ENCODE results near the gene TAC4. TPM values are rescaled to one million over a fixed set of nuclear protein-coding genes. Genes with fewer than 3 reads are reported as not detected.

TAC4 gene
- total and polyA plus RNA-seq, 2 of the 13 experiments (the other 11 are each of a cell fraction or from before 2014, with no cell fraction given) = not detected

DNA sequence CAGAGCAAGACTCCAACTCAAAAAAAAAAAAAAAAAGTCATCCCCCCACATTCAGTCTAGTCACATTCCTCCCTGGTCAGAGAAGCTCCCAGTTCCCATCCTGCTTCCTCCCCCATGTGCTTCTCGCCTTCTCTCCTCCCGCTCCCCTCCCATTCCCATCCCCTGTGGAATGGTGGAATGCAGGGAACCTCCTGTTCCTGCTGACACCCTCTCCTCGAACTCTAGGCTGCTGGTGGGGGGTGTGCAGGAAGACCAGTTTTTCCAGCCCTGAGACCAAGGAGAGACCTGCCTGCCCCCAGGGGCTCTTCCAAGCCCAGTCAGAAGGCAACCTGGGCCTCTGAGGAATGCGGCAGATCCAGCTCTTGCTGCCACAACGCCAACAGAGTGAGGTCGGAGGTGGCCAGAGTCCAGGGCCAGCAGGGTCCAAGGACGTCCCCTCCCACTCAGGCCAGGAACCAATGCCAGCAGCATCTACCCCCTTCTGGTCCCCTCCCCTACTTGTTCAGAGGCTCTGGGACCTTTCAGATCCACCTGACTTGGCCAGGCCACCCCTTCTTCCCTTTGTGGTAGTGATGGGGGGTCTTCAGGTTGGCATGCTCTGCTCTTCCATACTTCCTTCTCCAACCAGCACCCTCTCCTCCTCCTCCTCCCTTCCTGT, 39.3 kb upstream of the TAC4 start (continued):
- TF ChIP-seq, protein P1, sequence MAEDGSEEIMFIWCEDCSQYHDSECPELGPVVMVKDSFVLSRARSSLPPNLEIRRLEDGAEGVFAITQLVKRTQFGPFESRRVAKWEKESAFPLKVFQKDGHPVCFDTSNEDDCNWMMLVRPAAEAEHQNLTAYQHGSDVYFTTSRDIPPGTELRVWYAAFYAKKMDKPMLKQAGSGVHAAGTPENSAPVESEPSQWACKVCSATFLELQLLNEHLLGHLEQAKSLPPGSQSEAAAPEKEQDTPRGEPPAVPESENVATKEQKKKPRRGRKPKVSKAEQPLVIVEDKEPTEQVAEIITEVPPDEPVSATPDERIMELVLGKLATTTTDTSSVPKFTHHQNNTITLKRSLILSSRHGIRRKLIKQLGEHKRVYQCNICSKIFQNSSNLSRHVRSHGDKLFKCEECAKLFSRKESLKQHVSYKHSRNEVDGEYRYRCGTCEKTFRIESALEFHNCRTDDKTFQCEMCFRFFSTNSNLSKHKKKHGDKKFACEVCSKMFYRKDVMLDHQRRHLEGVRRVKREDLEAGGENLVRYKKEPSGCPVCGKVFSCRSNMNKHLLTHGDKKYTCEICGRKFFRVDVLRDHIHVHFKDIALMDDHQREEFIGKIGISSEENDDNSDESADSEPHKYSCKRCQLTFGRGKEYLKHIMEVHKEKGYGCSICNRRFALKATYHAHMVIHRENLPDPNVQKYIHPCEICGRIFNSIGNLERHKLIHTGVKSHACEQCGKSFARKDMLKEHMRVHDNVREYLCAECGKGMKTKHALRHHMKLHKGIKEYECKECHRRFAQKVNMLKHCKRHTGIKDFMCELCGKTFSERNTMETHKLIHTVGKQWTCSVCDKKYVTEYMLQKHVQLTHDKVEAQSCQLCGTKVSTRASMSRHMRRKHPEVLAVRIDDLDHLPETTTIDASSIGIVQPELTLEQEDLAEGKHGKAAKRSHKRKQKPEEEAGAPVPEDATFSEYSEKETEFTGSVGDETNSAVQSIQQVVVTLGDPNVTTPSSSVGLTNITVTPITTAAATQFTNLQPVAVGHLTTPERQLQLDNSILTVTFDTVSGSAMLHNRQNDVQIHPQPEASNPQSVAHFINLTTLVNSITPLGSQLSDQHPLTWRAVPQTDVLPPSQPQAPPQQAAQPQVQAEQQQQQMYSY (CRISPR knock-in tag; IDR thresholded peaks at IDR 0.05) = no peak; the same call in 1 of the 2 replicates
- TF ChIP-seq, protein P2, sequence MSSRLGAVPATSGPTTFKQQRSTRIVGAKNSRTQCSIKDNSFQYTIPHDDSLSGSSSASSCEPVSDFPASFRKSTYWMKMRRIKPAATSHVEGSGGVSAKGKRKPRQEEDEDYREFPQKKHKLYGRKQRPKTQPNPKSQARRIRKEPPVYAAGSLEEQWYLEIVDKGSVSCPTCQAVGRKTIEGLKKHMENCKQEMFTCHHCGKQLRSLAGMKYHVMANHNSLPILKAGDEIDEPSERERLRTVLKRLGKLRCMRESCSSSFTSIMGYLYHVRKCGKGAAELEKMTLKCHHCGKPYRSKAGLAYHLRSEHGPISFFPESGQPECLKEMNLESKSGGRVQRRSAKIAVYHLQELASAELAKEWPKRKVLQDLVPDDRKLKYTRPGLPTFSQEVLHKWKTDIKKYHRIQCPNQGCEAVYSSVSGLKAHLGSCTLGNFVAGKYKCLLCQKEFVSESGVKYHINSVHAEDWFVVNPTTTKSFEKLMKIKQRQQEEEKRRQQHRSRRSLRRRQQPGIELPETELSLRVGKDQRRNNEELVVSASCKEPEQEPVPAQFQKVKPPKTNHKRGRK (CRISPR knock-in tag; IDR thresholded peaks at IDR 0.05) = no peak
- TF ChIP-seq KLF6 (CRISPR knock-in tag; IDR thresholded peaks at IDR 0.05) (no peak), ZNF468 (CRISPR knock-in tag; IDR thresholded peaks at IDR 0.05) (no peak), JDP2 (CRISPR knock-in tag; IDR thresholded peaks at IDR 0.05; ENCODE audit: borderline replicate concordance) (no peak), ZNF678 (CRISPR knock-in tag; IDR thresholded peaks at IDR 0.05) (no peak), ZNF614 (CRISPR knock-in tag; IDR thresholded peaks at IDR 0.05; ENCODE audit: borderline replicate concordance) (peak; percentile 86; the same call in 1 of the 2 replicates), SOX5 (CRISPR knock-in tag; IDR thresholded peaks at IDR 0.05; ENCODE audit: borderline replicate concordance) (no peak; the same call in 1 of the 2 replicates), ZNF570 (CRISPR knock-in tag; IDR thresholded peaks at IDR 0.05; ENCODE audit: borderline replicate concordance) (no peak)
- TF ChIP-seq, protein P3, sequence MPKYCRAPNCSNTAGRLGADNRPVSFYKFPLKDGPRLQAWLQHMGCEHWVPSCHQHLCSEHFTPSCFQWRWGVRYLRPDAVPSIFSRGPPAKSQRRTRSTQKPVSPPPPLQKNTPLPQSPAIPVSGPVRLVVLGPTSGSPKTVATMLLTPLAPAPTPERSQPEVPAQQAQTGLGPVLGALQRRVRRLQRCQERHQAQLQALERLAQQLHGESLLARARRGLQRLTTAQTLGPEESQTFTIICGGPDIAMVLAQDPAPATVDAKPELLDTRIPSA (CRISPR knock-in tag; IDR thresholded peaks at IDR 0.05; ENCODE audit: borderline replicate concordance) = peak; percentile 56; the same call in 1 of the 2 replicates
- TF ChIP-seq, protein P4, sequence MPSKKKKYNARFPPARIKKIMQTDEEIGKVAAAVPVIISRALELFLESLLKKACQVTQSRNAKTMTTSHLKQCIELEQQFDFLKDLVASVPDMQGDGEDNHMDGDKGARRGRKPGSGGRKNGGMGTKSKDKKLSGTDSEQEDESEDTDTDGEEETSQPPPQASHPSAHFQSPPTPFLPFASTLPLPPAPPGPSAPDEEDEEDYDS (CRISPR knock-in tag; IDR thresholded peaks at IDR 0.05) = peak; percentile 45; the same call in 1 of the 2 replicates
- TF ChIP-seq, protein P5, sequence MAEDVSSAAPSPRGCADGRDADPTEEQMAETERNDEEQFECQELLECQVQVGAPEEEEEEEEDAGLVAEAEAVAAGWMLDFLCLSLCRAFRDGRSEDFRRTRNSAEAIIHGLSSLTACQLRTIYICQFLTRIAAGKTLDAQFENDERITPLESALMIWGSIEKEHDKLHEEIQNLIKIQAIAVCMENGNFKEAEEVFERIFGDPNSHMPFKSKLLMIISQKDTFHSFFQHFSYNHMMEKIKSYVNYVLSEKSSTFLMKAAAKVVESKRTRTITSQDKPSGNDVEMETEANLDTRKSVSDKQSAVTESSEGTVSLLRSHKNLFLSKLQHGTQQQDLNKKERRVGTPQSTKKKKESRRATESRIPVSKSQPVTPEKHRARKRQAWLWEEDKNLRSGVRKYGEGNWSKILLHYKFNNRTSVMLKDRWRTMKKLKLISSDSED (CRISPR knock-in tag; IDR thresholded peaks at IDR 0.05) = no peak
- TF ChIP-seq, protein P6, sequence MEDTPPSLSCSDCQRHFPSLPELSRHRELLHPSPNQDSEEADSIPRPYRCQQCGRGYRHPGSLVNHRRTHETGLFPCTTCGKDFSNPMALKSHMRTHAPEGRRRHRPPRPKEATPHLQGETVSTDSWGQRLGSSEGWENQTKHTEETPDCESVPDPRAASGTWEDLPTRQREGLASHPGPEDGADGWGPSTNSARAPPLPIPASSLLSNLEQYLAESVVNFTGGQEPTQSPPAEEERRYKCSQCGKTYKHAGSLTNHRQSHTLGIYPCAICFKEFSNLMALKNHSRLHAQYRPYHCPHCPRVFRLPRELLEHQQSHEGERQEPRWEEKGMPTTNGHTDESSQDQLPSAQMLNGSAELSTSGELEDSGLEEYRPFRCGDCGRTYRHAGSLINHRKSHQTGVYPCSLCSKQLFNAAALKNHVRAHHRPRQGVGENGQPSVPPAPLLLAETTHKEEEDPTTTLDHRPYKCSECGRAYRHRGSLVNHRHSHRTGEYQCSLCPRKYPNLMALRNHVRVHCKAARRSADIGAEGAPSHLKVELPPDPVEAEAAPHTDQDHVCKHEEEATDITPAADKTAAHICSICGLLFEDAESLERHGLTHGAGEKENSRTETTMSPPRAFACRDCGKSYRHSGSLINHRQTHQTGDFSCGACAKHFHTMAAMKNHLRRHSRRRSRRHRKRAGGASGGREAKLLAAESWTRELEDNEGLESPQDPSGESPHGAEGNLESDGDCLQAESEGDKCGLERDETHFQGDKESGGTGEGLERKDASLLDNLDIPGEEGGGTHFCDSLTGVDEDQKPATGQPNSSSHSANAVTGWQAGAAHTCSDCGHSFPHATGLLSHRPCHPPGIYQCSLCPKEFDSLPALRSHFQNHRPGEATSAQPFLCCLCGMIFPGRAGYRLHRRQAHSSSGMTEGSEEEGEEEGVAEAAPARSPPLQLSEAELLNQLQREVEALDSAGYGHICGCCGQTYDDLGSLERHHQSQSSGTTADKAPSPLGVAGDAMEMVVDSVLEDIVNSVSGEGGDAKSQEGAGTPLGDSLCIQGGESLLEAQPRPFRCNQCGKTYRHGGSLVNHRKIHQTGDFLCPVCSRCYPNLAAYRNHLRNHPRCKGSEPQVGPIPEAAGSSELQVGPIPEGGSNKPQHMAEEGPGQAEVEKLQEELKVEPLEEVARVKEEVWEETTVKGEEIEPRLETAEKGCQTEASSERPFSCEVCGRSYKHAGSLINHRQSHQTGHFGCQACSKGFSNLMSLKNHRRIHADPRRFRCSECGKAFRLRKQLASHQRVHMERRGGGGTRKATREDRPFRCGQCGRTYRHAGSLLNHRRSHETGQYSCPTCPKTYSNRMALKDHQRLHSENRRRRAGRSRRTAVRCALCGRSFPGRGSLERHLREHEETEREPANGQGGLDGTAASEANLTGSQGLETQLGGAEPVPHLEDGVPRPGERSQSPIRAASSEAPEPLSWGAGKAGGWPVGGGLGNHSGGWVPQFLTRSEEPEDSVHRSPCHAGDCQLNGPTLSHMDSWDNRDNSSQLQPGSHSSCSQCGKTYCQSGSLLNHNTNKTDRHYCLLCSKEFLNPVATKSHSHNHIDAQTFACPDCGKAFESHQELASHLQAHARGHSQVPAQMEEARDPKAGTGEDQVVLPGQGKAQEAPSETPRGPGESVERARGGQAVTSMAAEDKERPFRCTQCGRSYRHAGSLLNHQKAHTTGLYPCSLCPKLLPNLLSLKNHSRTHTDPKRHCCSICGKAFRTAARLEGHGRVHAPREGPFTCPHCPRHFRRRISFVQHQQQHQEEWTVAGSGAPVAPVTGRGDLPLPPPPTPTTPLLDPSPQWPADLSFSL (CRISPR knock-in tag; IDR thresholded peaks at IDR 0.05) = no peak

Data from HepG2 (cell line).